Upper lobe of left lung (tissue), 4 donors: Measurements from ENCODE around the gene AHDC1.

Experiments
- EP300 ChIP-seq, 4 donors: sonication (generic); formaldehyde crosslinking; IDR thresholded peaks; one replicate each; pipeline ENCODE4 v1.5.1; 2017; ENCODE audit warnings: antibody characterized with exemption in 4 of 4, control low read depth in 2 of 4
- POLR2A ChIP-seq, 4 donors: fragments of 450-650 bp; IDR thresholded peaks; one replicate each; pipeline ENCODE4 v1.5.1; 2016 to 2017; ENCODE audit warnings: antibody characterized with exemption in 4 of 4, mild to moderate bottlenecking in 2 of 4
- POLR2AphosphoS5 ChIP-seq, 2 donors: sonication (generic); formaldehyde crosslinking; IDR thresholded peaks; one replicate each; pipeline ENCODE4 v1.5.1; 2017; ENCODE audit warnings: antibody characterized with exemption in 2 of 2
- TF ChIP-seq, protein P1 (sequence below), 6 experiments: fragments of 450-650 bp in 4 of 6; fragments of 200-600 bp in 2 of 6; sonication (generic) in 2 of 6; IDR thresholded peaks; one replicate each; pipeline ENCODE4 v1.5.1; 2016 to 2019; ENCODE audit warnings: antibody characterized with exemption in 6 of 6

DNA sequence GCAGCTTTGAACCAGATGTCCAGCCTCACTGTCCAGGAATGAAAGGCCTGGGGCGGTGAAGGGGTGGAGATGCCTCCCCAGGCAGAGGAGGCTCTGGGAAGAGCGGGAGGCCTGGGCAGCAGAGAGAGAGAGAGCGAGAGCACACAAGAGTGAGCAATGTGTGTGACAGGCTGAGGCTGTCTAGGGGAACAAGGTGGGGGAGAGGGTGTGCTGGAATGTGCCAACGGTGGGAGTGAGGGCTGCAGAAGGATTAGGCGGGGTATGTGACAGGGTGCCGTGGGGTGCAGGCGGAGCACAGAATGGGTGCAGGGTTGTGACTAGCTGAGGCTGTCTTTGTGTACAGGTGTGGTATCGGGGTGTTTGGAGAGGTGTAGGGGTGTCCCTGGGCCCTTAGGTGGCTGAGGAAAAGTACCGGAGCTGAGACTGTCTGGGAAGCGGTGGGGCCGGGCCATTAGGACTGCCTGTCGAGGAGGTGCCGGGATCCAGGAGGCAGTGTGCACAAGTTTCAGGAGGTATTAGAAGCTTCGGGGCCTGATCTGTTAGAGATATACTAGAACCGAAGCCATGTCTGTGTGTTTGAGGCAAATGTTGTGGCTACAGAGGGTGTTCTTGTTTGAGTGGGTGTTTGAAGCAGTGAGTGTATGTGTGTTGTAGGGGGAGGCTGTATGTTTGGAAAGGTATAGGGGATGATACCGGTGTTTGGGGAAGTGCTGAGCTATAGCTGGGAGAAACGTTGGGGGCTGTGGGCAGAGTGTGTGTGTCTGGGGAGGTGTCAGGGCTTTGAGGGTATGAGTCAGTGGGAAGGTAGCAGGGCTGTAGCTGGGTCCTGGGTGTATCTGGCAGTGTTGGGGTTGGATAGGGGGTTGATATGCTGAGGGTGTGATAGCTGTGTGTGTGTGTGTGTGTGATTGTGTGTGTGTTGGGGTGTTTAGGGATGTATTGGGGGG lies 9.1 kb downstream of the AHDC1 start:
- no peak for TF ChIP-seq POLR2AphosphoS5 (IDR thresholded peaks at IDR 0.05)
- TF ChIP-seq, protein P1, sequence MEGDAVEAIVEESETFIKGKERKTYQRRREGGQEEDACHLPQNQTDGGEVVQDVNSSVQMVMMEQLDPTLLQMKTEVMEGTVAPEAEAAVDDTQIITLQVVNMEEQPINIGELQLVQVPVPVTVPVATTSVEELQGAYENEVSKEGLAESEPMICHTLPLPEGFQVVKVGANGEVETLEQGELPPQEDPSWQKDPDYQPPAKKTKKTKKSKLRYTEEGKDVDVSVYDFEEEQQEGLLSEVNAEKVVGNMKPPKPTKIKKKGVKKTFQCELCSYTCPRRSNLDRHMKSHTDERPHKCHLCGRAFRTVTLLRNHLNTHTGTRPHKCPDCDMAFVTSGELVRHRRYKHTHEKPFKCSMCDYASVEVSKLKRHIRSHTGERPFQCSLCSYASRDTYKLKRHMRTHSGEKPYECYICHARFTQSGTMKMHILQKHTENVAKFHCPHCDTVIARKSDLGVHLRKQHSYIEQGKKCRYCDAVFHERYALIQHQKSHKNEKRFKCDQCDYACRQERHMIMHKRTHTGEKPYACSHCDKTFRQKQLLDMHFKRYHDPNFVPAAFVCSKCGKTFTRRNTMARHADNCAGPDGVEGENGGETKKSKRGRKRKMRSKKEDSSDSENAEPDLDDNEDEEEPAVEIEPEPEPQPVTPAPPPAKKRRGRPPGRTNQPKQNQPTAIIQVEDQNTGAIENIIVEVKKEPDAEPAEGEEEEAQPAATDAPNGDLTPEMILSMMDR (IDR thresholded peaks at IDR 0.05) = no peak
- TF ChIP-seq POLR2A (IDR thresholded peaks at IDR 0.05) = no peak
- no peak for TF ChIP-seq EP300 (IDR thresholded peaks at IDR 0.05)
